H9 (cell line): ENCODE results near the gene FICD. TPM values are rescaled to one million over a fixed set of nuclear protein-coding genes. Genes with fewer than 3 reads are reported as not detected.

Experiments used
- DNase-seq: peaks from one replicate; pipeline ENCODE4 v3.0.0-alpha.2; 2017
- H2AFZ ChIP-seq: one replicate; pipeline ENCODE4 v1.6.1; 2013; ENCODE audit warnings: mild to moderate bottlenecking, low read length, control low read depth, moderate library complexity
- H2AK5ac ChIP-seq: 2 replicates; pipeline ENCODE4 v1.6.1; 2013; ENCODE audit warnings: low read length, control low read depth, mixed read lengths; ENCODE audit not compliant: insufficient read length
- H2BK120ac ChIP-seq: one replicate; pipeline ENCODE4 v1.6.1; 2013; ENCODE audit warnings: low read depth, mild to moderate bottlenecking, low read length, control low read depth, inconsistent platforms; ENCODE audit not compliant: poor library complexity, severe bottlenecking
- H2BK12ac ChIP-seq: 2 replicates; pipeline ENCODE4 v1.6.1; 2013; ENCODE audit warnings: low read length, control low read depth, mixed read lengths, low read depth; ENCODE audit not compliant: insufficient read length
- H2BK15ac ChIP-seq: 2 replicates; pipeline ENCODE4 v1.6.1; 2013; ENCODE audit warnings: low read depth, low read length, control low read depth
- H2BK20ac ChIP-seq: one replicate; pipeline ENCODE4 v1.6.1; 2013; ENCODE audit warnings: low read depth, mild to moderate bottlenecking, low read length, control low read depth, inconsistent platforms; ENCODE audit not compliant: poor library complexity, severe bottlenecking
- H2BK5ac ChIP-seq: 2 replicates; pipeline ENCODE4 v1.6.1; 2013; ENCODE audit warnings: low read length, control low read depth, mixed read lengths; ENCODE audit not compliant: insufficient read length
- H3K14ac ChIP-seq: 2 replicates; pipeline ENCODE4 v1.6.1; 2013; ENCODE audit warnings: low read length, control low read depth; ENCODE audit not compliant: insufficient read depth
- H3K18ac ChIP-seq: 2 replicates; pipeline ENCODE4 v1.6.1; 2013; ENCODE audit warnings: low read depth, mild to moderate bottlenecking, mixed read lengths, low read length, control low read depth; ENCODE audit not compliant: insufficient read length
- H3K23ac ChIP-seq: 2 replicates; pipeline ENCODE4 v1.6.1; 2013; ENCODE audit warnings: low read length, control low read depth, mixed read lengths, low read depth; ENCODE audit not compliant: insufficient read length
- H3K23me2 ChIP-seq: 2 replicates; pipeline ENCODE4 v1.6.1; 2013; ENCODE audit warnings: low read depth, mild to moderate bottlenecking, mixed read lengths, low read length, control low read depth; ENCODE audit not compliant: insufficient read length, poor library complexity, severe bottlenecking
- H3K27ac ChIP-seq: 2 replicates; pipeline ENCODE4 v1.5.1; 2013; ENCODE audit warnings: low read length, control low read depth, mixed read lengths, low read depth; ENCODE audit not compliant: insufficient read length
- H3K27me3 ChIP-seq: 2 replicates; pipeline ENCODE4 v1.6.1; 2013; ENCODE audit warnings: low read length, control low read depth, inconsistent platforms; ENCODE audit not compliant: insufficient read depth
- H3K4ac ChIP-seq: 2 replicates; pipeline ENCODE4 v1.6.1; 2013; ENCODE audit warnings: low read depth, mild to moderate bottlenecking, control low read depth, inconsistent platforms, low read length, moderate library complexity
- H3K4me1 ChIP-seq: 2 replicates; pipeline ENCODE4 v1.6.1; 2013; ENCODE audit warnings: low read length, control low read depth, inconsistent platforms; ENCODE audit not compliant: insufficient read depth
- H3K4me2 ChIP-seq: 2 replicates; pipeline ENCODE4 v1.6.1; 2013; ENCODE audit warnings: low read length, control low read depth, mixed read lengths; ENCODE audit not compliant: insufficient read length, insufficient read depth
- H3K56ac ChIP-seq: 2 replicates; pipeline ENCODE4 v1.6.1; 2013; ENCODE audit warnings: low read depth, mild to moderate bottlenecking, mixed read lengths, low read length, control low read depth; ENCODE audit not compliant: insufficient read length
- H3K79me1 ChIP-seq: 2 replicates; pipeline ENCODE4 v1.6.1; 2013; ENCODE audit warnings: low read depth, mild to moderate bottlenecking, moderate library complexity, low read length, control low read depth, inconsistent platforms; ENCODE audit not compliant: insufficient read depth, poor library complexity, severe bottlenecking
- H3K79me2 ChIP-seq: 2 replicates; pipeline ENCODE4 v1.6.1; 2013; ENCODE audit warnings: low read length, control low read depth, inconsistent platforms; ENCODE audit not compliant: insufficient read depth
- H3K9ac ChIP-seq: 2 replicates; pipeline ENCODE4 v1.6.1; 2013; ENCODE audit warnings: low read length, control low read depth, mixed read lengths; ENCODE audit not compliant: insufficient read length; ENCODE audit errors: extremely low read depth
- H3K9me3 ChIP-seq: one replicate; pipeline ENCODE4 v1.6.1; 2013; ENCODE audit warnings: low read depth, low read length, inconsistent platforms; ENCODE audit not compliant: control insufficient read depth
- H3T11ph ChIP-seq: one replicate; pipeline ENCODE4 v1.6.1; 2013; ENCODE audit warnings: mild to moderate bottlenecking, low read length, control low read depth, inconsistent platforms
- H4K20me1 ChIP-seq: one replicate; pipeline ENCODE4 v1.6.1; 2013; ENCODE audit not compliant: control insufficient read depth, insufficient read length, insufficient read depth
- H4K5ac ChIP-seq: 2 replicates; pipeline ENCODE4 v1.6.1; 2013; ENCODE audit warnings: low read depth, mild to moderate bottlenecking, mixed read lengths, low read length, control low read depth; ENCODE audit not compliant: insufficient read length
- H4K8ac ChIP-seq: replicated peaks from 2 replicates; pipeline ENCODE4 v1.6.1; 2013; ENCODE audit warnings: low read length, control low read depth, mixed read lengths, low read depth; ENCODE audit not compliant: insufficient read length
- H4K91ac ChIP-seq: 2 replicates; pipeline ENCODE4 v1.6.1; 2013; ENCODE audit warnings: low read depth, mild to moderate bottlenecking, moderate library complexity, mixed read lengths, low read length, control low read depth; ENCODE audit not compliant: insufficient read length
- H3K27ac Mint-ChIP-seq, 3 experiments: 2 replicates in 2 of 3; 3 replicates in 1 of 3; pipeline ENCODE4 v1.8.0; 2020 to 2021; ENCODE audit warnings: mixed read lengths in 3 of 3, mild to moderate bottlenecking in 1 of 3, moderate library complexity in 1 of 3
- H3K27me3 Mint-ChIP-seq: 2 replicates; pipeline ENCODE4 v1.8.0; 2021; ENCODE audit warnings: low read depth, mild to moderate bottlenecking, moderate library complexity, mixed read lengths
- H3K36me3 Mint-ChIP-seq, 3 experiments: 2 replicates in 2 of 3; 3 replicates in 1 of 3; pipeline ENCODE4 v1.8.0; 2020 to 2021; ENCODE audit warnings: low read depth in 3 of 3, mixed read lengths in 3 of 3; ENCODE audit not compliant: insufficient read depth in 1 of 3
- H3K4me1 Mint-ChIP-seq, 2 experiments: 2 replicates each; pipeline ENCODE4 v1.8.0; 2020; ENCODE audit warnings: mixed read lengths in 2 of 2
- H3K4me3 Mint-ChIP-seq, 2 experiments: 2 replicates in 1 of 2; 3 replicates in 1 of 2; pipeline ENCODE4 v1.8.0; 2020 to 2021; ENCODE audit warnings: mild to moderate bottlenecking in 2 of 2, mixed read lengths in 2 of 2, moderate library complexity in 1 of 2
- H3K9me3 Mint-ChIP-seq, 2 experiments: 2 replicates in 1 of 2; 3 replicates in 1 of 2; pipeline ENCODE4 v1.8.0; 2020; ENCODE audit warnings: mild to moderate bottlenecking in 2 of 2, mixed read lengths in 2 of 2, moderate library complexity in 1 of 2
- WGBS: extraction: QIAGEN DNeasy Blood & Tissue Kit; methylation state at CpG from one replicate; pipeline ENCODE4 v1.1.7; 2013; ENCODE audit warnings: missing lambda C conversion rate, low lambda C conversion rate, mixed read lengths; ENCODE audit not compliant: insufficient read length; ENCODE audit errors: extremely low coverage; 5-methylcytosine and 5-hydroxymethylcytosine counted together
- total RNA-seq: library from RNA; stranded (reverse); gene quantifications from 2 replicates; pipeline ENCODE4 v1.2.1, GENCODE V29; 2021
- TF ChIP-seq, protein P1 (sequence below): fragments of 200-600 bp; sonication (generic); conservative IDR thresholded peaks from 3 replicates; pipeline ENCODE4 v1.8.0; 2021; ENCODE audit warnings: antibody characterized with exemption, mild to moderate bottlenecking

The FICD gene
- total RNA-seq, 1 experiment from 2014 or later: 5.1 TPM

DNA sequence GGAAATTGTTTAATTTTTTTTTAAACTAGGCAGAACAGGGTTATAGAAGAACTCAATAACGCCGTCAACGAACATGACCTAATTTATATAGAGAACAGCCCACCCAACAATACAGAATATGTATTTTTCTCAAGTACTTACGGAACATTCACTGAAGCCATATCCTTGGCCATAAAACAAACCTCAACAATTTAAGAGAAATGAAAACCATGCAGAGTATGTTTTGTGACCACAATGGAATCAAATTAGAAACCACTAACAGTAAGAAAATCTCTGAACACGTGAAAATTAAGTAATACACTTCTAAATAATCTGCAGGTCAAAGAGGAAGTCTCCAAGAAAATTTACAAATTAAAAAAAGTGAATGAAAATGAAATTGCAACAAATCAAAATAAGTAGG lies 36.5 kb downstream of the FICD start:
- H2BK20ac ChIP-seq: no peak overlapping the region
- H2AK5ac ChIP-seq: no peak overlapping the region
- H2BK120ac ChIP-seq: no peak overlapping the region
- H3K4me2 ChIP-seq: no peak overlapping the region
- WGBS: no CpG with 5 or more reads among the region's 5 CpGs
- no peak overlapping the region for H4K8ac ChIP-seq
- H3K14ac ChIP-seq: no peak overlapping the region
- H3K56ac ChIP-seq: no peak overlapping the region
- H3K4ac ChIP-seq: no peak overlapping the region
- TF ChIP-seq, protein P1, sequence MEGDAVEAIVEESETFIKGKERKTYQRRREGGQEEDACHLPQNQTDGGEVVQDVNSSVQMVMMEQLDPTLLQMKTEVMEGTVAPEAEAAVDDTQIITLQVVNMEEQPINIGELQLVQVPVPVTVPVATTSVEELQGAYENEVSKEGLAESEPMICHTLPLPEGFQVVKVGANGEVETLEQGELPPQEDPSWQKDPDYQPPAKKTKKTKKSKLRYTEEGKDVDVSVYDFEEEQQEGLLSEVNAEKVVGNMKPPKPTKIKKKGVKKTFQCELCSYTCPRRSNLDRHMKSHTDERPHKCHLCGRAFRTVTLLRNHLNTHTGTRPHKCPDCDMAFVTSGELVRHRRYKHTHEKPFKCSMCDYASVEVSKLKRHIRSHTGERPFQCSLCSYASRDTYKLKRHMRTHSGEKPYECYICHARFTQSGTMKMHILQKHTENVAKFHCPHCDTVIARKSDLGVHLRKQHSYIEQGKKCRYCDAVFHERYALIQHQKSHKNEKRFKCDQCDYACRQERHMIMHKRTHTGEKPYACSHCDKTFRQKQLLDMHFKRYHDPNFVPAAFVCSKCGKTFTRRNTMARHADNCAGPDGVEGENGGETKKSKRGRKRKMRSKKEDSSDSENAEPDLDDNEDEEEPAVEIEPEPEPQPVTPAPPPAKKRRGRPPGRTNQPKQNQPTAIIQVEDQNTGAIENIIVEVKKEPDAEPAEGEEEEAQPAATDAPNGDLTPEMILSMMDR: no peak
- H2BK15ac ChIP-seq: no peak overlapping the region
- no peak for DNase-seq
- no peak overlapping the region for H2AFZ ChIP-seq
- H3K4me1 ChIP-seq: no peaks in the 10 kb centered on the region
- Mint-ChIP-seq H3K27me3 (no peaks in the 10 kb centered on the region), H3K4me3 (no peak overlapping the region), H3K4me1 (peaks cover 13 to 21% of the 10 kb centered on the region in 2 experiments), H3K9me3 (no peaks in the 10 kb centered on the region), H3K27ac (no peak overlapping the region), H3K36me3 (peaks cover 18 to 31% (median 28%) of the 10 kb centered on the region in 3 experiments; a peak in 6 of 7 replicates)
- H3K9ac ChIP-seq: no peak overlapping the region
- H3K27ac ChIP-seq: no peak overlapping the region
- H3K9me3 ChIP-seq: no peaks in the 10 kb centered on the region
- H3K79me1 ChIP-seq: peaks cover 3% of the 10 kb centered on the region
- no peak overlapping the region for H3T11ph ChIP-seq
- no peak overlapping the region for H2BK12ac ChIP-seq
- H4K5ac ChIP-seq: no peak overlapping the region
- no peak overlapping the region for H3K18ac ChIP-seq
- H4K91ac ChIP-seq: no peak overlapping the region
- H3K23ac ChIP-seq: no peak overlapping the region
- no peaks in the 10 kb centered on the region for H4K20me1 ChIP-seq
- H3K23me2 ChIP-seq: peaks cover 2% of the 10 kb centered on the region
- H2BK5ac ChIP-seq: no peak overlapping the region
- H3K27me3 ChIP-seq: no peaks in the 10 kb centered on the region
- H3K79me2 ChIP-seq: peaks cover 29% of the 10 kb centered on the region; the same call in 1 of the 2 replicates
